T-helper 2 cell treated with Interferon-gamma antibody and Interleukin-4, amounts not matched to agents 5 μg/mL and 100 μg/mL, for 36 hours (primary cell): ENCODE results near the gene MARK3.
"Not testable (repeated sequence)": the region's sequence is repeated elsewhere in the genome, so short reads cannot be mapped to it uniquely, and the experiment has no call there.

Source experiments
- DNase-seq: peaks from one replicate; pipeline ENCODE4 v3.0.0; 2021; ENCODE audit warnings: low spot score
- H3K27ac Mint-ChIP-seq: one replicate; pipeline ENCODE4 v1.8.0; 2021; ENCODE audit warnings: mild to moderate bottlenecking, mixed read lengths
- H3K27me3 Mint-ChIP-seq: one replicate; pipeline ENCODE4 v1.8.0; 2021; ENCODE audit warnings: low read depth, mixed read lengths
- H3K36me3 Mint-ChIP-seq: one replicate; pipeline ENCODE4 v1.8.0; 2021; ENCODE audit warnings: low read depth, mixed read lengths
- H3K4me1 Mint-ChIP-seq: one replicate; pipeline ENCODE4 v1.8.0; 2021; ENCODE audit warnings: low read depth, mixed read lengths
- H3K4me3 Mint-ChIP-seq: one replicate; pipeline ENCODE4 v1.8.0; 2022; ENCODE audit warnings: mild to moderate bottlenecking, moderate library complexity, mixed read lengths
- H3K9me3 Mint-ChIP-seq: one replicate; pipeline ENCODE4 v1.8.0; 2021; ENCODE audit warnings: mixed read lengths

The MARK3 gene

GRCh38 chr14:103503296-103503695 lies 118.1 kb downstream of the MARK3 start:
- Mint-ChIP-seq H3K27ac (no peak overlapping the region), H3K27me3 (no peaks in the 10 kb centered on the region), H3K4me1 (peaks cover 6% of the 10 kb centered on the region), H3K4me3 (no peak overlapping the region), H3K9me3 (no peaks in the 10 kb centered on the region), H3K36me3 (peaks cover 39% of the 10 kb centered on the region)
- no peak for DNase-seq

- DNase-seq = no peak
- H3K4me1 Mint-ChIP-seq = peaks cover 3% of the 10 kb centered on the region
- H3K27ac Mint-ChIP-seq = peak overlapping the region; percentile 11
- H3K36me3 Mint-ChIP-seq = peaks cover 35% of the 10 kb centered on the region
- no peaks in the 10 kb centered on the region for H3K27me3 Mint-ChIP-seq
- H3K4me3 Mint-ChIP-seq = no peak overlapping the region
- H3K9me3 Mint-ChIP-seq = no peaks in the 10 kb centered on the region
Measured at GRCh38 chr14:103504991-103505565, 119.9 kb downstream of the MARK3 start.

- no peaks in the 10 kb centered on the region for H3K27me3 Mint-ChIP-seq
- no peaks in the 10 kb centered on the region for H3K9me3 Mint-ChIP-seq
- H3K4me3 Mint-ChIP-seq = no peak overlapping the region
- peaks cover 28% of the 10 kb centered on the region for H3K36me3 Mint-ChIP-seq
- H3K4me1 Mint-ChIP-seq = no peaks in the 10 kb centered on the region
- DNase-seq = no peak
- no peak overlapping the region for H3K27ac Mint-ChIP-seq
Measured at GRCh38 chr14:103507751-103508150, 122.5 kb downstream of the MARK3 start.

DNA sequence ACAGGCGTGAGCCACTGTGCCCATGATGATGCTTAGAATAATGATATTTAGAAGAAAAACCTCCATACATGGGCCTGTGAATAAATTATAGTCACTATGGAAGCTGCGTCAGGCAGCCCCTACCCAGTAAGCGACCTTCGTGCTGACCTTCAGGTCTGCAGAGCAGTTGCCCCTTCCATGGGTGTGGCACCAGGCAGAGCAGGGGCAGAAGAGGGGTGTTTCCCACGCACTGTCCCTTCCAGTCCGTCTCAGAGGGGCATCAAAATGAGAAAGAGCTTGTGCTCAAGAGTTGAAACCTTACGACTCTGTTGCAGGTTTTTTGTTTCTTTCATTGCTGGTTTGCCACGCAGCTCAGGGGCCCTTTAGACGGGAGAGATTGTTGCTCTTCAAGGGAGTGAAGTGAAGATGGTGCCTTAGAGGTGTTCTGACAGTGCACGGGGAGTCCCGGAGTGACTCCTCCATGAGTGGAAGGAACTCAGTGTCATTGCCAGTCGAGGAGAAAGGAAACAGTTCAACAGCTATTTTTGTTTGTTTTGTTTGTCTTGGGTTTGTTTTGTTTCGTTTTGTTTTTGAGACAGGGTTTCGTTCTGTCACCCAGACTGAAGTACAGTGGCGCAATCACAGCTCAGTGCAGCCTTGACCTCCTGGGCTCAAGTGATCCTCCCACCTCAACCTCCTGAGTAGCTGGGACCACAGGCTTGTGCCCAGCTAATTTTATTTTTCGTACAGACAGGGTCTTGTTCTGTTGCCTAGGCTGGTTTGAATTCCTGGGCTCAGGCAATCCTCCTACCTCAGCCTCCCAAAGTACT lies 123.5 kb downstream of the MARK3 start:
- H3K9me3 Mint-ChIP-seq = no peaks in the 10 kb centered on the region
- peaks cover 21% of the 10 kb centered on the region for H3K36me3 Mint-ChIP-seq
- no peak for DNase-seq
- no peak overlapping the region for H3K27ac Mint-ChIP-seq
- H3K4me3 Mint-ChIP-seq = no peak overlapping the region
- no peaks in the 10 kb centered on the region for H3K27me3 Mint-ChIP-seq
- no peaks in the 10 kb centered on the region for H3K4me1 Mint-ChIP-seq

DNA sequence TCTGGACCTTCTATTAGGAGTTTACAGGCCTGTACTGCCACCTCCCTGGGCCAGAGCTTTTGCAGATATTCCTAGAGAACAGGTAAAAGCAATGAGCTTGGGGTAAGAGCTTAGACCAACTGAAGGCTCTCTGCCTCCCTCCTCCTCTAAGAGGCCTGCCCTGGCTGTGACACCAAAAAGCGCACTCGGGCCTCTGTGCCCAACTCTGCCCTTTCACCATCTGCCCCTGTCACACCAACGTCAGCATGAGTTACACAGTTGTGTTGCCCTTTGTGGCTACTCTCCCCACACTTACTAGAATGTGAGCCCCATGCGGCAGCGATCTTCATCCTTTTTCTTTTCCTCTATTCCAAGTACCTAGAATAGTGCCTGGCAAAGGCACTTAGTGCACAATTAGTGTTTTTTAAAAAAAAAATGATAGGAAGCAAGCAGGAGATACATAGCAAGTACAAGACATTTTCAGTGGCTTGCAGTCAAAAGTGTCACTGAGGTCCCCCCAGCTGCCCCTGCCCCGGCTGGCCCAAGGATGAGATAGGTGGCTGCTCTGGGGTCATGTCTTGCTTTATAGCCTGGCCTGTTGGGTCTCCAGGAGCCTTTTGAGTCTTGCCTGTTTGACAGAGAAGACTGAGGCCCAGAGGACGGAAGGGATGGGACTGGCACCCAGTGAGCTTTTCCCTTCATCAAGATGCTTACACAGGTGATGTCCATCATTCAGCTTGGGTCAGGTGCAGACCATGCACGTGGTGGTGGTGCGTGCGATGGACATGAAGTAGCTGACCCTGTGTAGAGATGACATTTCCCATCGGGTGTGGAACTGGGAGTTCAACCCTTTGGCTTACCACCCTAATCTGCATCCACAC lies 124.9 kb downstream of the MARK3 start:
- Mint-ChIP-seq H3K27me3 (no peaks in the 10 kb centered on the region), H3K4me1 (no peaks in the 10 kb centered on the region), H3K36me3 (peaks cover 11% of the 10 kb centered on the region), H3K4me3 (no peak overlapping the region), H3K9me3 (no peaks in the 10 kb centered on the region), H3K27ac (no peak overlapping the region)
- no peak for DNase-seq

- no peak for DNase-seq
- H3K4me1 Mint-ChIP-seq = no peaks in the 10 kb centered on the region
- no peak overlapping the region for H3K27ac Mint-ChIP-seq
- no peaks in the 10 kb centered on the region for H3K9me3 Mint-ChIP-seq
- no peaks in the 10 kb centered on the region for H3K27me3 Mint-ChIP-seq
- no peak overlapping the region for H3K4me3 Mint-ChIP-seq
- H3K36me3 Mint-ChIP-seq = peaks cover 7% of the 10 kb centered on the region
Measured at GRCh38 chr14:103510724-103511693, 125.8 kb downstream of the MARK3 start.

GRCh38 chr14:103512180-103512579 lies 127.0 kb downstream of the MARK3 start:
- H3K27ac Mint-ChIP-seq, DNase-seq, H3K9me3 Mint-ChIP-seq, H3K4me3 Mint-ChIP-seq, H3K27me3 Mint-ChIP-seq, H3K36me3 Mint-ChIP-seq, H3K4me1 Mint-ChIP-seq: not testable (repeated sequence)

GRCh38 chr14:103512701-103513611 lies 127.7 kb downstream of the MARK3 start:
- DNase-seq = no peak
- Mint-ChIP-seq H3K36me3 (peaks cover 3% of the 10 kb centered on the region), H3K4me3 (no peak overlapping the region), H3K27me3 (no peaks in the 10 kb centered on the region), H3K27ac (no peak overlapping the region), H3K9me3 (no peaks in the 10 kb centered on the region), H3K4me1 (no peaks in the 10 kb centered on the region)

DNA sequence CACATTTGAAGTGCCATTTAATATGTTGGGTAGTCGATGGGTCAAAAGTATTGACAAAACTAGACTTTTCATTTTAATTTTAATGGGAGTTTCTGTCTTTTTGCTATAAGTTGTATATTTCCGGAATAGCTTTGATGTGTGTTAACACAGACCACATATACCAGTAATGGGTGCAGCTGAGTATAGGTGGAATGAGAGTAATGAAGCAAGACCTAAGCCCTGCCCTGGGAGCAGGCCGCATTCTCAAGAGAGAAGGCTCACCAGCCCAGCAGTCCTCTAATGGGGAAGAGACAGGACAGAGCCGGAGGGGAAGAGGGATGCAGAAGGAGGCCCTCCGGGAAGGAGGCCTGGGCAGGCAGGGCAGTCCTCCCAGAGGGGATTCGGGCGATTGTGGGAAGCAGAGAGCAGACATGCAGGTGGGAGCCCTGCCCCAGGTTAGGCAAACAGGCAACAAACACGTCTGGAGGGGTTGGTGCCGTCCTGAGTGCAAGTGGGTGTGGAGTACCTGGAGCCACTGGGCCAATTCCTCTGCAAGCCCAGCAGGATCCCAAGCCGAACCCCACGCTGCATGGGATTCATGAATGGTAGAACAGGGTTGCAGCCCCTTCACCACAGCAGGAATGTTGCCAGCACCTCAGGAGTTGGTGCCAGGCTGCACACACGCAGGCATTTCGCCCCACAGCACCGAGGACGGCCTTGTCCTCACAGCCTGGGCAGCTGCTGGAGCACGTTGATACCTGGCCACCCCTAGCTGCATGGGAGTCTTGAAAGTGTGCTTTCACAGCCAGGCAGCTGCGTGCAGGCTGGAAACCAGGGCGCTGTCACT lies 129.6 kb downstream of the MARK3 start:
- H3K27me3 Mint-ChIP-seq = no peaks in the 10 kb centered on the region
- no peaks in the 10 kb centered on the region for H3K9me3 Mint-ChIP-seq
- no peak overlapping the region for H3K27ac Mint-ChIP-seq
- no peak overlapping the region for H3K4me3 Mint-ChIP-seq
- no peak for DNase-seq
- peaks cover 9% of the 10 kb centered on the region for H3K4me1 Mint-ChIP-seq
- H3K36me3 Mint-ChIP-seq = peaks cover 3% of the 10 kb centered on the region

DNA sequence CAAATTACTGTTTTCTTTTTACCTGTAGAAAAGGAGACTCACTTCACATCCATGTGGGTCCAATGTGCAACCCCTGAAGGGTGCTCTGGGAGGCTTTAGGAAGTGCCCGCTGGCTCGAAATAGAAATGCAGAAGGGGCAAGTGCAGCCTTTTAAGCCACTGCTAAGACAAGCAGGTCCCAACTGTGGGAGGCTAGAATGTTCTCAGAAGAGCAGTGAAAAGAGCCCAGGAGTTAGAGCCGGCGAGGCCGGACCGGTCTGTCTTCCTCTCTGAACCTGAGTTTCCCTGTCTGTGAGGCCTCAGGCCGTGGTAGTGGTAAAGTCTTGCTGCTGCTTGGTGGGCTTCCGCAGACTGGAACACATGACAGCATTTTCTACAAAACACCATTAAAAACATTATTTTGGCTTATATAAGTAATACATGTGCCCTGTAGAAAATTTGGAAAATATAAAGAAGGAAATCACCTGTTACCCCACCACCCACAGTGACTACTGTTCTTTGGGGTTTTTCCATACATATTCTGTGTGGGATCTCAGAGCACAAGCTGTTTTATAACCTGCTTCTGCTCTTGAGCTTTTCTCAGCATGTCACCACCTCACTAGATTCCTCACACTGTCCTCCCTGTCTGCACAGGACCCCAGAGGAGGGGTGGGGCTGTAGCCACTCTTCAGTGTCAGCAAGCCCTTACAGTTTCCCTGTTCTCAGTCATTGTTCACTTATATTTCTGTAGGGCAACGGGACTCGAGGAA lies 131.4 kb downstream of the MARK3 start:
- no peak for DNase-seq
- H3K27ac Mint-ChIP-seq = no peak overlapping the region
- H3K9me3 Mint-ChIP-seq = no peaks in the 10 kb centered on the region
- no peak overlapping the region for H3K4me3 Mint-ChIP-seq
- H3K27me3 Mint-ChIP-seq = peaks cover 2% of the 10 kb centered on the region
- H3K36me3 Mint-ChIP-seq = peaks cover 3% of the 10 kb centered on the region
- H3K4me1 Mint-ChIP-seq = peaks cover 9% of the 10 kb centered on the region

GRCh38 chr14:103517174-103517566 lies 132.0 kb downstream of the MARK3 start:
- no peaks in the 10 kb centered on the region for H3K9me3 Mint-ChIP-seq
- H3K36me3 Mint-ChIP-seq = peaks cover 3% of the 10 kb centered on the region
- no peak for DNase-seq
- H3K27me3 Mint-ChIP-seq = peaks cover 2% of the 10 kb centered on the region
- H3K4me1 Mint-ChIP-seq = peaks cover 9% of the 10 kb centered on the region
- no peak overlapping the region for H3K4me3 Mint-ChIP-seq
- H3K27ac Mint-ChIP-seq = no peak overlapping the region
